NCI-H146 (cell line): Measurements from ENCODE around the gene IL1RAP.

ENCODE experiments used
- DNase-seq: peaks from one replicate; lab custom pipeline; 2025; lab: John Stamatoyannopoulos, UW

Gene IL1RAP

DNA sequence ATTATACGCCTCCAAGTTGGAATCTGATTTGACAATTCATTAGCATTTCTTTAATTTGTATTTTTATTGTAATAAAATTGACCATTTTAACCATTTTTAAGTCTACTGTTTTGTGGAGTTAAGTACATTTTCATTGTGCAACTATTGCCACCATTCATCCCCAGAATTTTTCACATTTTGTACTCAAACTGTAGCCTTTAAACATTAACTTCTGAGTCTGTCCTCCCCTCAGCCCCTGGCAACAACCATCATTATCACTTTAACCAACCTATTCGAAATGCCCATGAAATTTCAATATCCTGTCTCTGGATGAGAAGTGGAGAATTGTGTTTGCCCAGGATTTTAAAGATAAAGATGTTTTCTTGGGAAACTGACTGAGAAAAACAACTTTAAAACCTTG, 27.7 kb downstream of the IL1RAP start:
- DNase-seq = no peak

DNA sequence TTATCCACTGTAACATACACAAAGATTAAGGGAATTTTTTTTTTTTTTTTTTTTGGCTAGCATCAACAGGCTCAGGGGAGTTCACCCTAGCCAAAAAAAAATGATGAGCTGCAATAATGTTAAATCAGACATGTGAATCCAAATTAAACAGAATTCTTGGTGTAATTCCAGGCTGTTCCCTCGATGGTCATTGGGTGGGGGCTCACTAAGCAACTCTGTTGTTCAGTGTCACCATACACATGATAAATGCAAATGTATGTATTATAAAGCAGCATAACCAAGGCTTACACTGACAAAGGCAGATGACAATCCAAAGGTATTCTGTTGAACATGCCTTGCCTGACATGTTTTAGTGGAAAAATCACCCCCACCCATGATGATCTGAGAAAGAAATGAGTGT, 29.0 kb downstream of the IL1RAP start:
- DNase-seq = no peak

DNA sequence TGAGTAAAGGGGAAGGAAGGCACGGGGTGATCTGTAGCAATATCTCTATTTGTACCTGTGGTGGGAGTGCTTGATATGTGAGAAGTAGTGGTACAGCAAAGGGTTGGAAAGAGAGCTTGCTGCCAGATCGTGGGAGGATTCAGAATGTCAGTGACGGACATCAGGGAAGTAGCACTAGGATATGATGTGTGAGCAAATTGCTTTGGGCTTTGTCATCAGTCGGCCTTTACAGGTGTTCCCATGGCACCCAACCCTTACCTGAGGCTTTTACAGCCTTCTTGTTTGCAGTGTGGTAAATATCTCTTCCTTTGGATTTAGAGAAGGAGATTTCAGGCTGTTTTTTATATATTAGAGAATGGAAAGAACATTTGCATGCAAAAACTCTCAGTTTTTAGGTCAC, 29.8 kb downstream of the IL1RAP start:
- peak; percentile 87 for DNase-seq

DNA sequence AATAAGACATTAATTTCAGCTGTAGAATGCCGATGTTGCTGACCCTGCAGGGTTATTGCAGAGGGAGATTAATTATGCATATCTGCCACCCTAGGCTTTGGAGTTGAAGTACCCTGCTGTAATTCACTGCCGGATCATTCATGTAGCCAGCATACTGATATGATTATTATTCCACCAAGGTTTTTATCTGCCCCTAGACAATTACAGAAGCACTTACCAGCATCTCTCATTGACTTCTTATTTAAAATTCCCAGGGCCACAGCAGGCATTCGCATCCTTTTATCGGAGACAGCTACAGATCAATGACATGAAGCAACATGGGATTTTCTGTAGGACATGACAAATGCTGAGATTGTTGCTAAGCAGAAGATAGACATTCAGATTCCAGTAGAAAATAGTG, 31.3 kb downstream of the IL1RAP start:
- DNase-seq = peak; percentile 53

DNA sequence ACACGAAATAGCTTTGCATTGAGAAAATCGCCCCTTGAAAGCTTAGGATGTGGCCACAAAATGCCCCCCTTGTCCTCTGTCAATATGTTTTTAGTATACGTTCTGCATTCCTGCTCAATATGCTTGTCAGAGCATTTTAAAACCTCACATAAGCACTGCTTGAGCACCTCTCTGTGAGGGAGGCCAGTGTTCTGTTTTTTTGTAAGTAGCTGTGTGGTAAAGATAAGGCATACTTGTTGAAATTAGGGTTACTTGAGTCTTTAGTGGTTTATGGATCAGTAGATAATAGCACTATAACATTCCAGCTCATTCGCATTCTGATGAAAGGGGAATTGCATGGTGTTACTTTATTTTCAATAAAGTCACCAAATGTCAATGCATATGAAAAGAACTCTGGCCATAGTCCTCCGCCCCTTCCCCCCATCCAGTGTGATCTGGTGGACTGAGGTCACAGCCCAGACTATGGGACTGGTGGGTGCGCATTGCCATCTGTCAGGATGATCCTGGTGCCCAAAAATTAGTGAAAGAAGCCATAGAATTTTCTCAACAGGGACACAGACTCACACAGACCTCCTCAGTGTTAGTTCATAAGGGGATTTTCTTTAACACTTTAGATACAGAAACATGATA, 33.1 kb downstream of the IL1RAP start:
- DNase-seq = no peak

DNA sequence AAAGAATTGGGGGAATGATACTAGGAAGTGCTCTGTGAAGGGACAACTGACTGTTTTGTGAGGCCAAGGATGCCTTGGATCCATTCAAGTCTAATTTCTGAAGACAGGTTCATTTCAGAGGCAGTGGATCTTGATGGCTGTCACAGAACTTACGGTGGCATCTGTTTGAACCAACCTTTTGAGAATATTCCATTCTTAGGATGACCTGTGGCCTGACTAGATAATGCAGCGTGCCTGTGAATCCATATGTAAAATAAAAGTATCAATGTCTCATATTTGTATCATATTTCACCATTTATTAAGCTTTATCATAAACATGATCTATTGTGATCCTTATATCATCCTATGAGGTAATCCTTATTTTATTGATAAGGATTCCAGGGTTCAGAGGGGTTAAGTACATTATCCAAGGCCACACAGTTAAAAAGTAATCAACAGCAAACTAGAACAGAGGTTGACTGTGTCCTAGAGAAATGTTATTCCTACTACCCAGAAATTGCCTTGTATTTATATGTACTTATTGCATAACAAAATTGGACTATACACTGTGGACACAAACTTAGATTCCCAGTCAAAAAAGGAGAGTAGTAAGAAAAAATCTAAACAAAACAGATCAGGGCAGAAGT, 34.3 kb downstream of the IL1RAP start:
- no peak for DNase-seq

DNA sequence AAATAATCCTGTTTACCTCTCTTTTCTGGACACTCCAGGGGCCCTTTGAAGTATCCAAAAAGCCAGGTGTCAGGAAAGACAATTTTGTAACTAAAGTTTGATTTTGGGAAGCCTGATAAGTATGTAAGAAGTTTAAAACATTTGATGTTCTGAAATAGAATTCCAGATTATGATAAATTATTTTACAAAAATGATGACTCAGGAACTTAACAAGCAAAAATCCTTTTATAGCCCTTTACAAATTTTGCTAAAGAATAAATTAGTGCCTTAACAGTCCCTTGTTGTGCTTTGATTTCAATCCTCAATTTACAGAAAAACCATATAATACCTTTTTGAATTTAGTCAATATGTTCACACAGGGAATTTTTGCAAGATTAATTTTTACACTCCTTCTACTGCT, 38.1 kb downstream of the IL1RAP start:
- DNase-seq = no peak

DNA sequence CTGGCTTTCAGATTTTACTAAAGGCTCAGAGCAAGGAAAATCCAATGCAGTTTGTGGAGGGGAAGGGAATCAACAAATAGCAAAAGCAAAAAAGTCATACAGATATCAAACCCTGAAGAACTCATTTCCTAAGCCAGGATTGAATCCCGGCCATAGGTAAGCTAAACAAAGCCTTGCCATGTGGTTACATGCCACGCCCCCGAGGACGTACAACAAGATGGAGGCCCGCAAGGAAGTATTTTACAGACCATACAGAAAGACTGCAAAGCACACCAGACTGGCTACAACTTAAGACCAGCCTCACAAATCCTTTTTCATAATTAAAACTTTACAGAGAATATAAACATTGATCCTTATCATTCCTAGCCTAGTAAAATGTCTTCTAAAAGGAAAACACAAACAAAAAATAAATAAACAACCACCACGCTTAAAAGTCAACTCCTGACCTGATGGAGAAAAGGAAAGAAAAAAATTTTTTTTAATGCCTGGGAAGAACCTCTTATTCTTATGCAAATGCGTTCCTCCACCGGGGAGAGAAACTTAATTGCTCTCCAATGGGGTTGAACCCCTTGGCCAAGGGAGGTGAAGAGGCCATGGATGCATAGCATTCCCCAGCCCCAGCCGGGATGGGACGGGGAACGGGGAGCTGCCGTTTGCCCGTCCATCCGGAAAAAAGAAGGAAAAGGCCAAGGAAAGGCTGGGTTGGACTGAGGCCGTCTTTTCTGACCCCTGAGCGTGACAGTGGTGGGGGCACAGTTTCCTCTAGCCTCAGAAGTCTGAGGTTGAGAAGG, 39.3 kb downstream of the IL1RAP start:
- no peak for DNase-seq

DNA sequence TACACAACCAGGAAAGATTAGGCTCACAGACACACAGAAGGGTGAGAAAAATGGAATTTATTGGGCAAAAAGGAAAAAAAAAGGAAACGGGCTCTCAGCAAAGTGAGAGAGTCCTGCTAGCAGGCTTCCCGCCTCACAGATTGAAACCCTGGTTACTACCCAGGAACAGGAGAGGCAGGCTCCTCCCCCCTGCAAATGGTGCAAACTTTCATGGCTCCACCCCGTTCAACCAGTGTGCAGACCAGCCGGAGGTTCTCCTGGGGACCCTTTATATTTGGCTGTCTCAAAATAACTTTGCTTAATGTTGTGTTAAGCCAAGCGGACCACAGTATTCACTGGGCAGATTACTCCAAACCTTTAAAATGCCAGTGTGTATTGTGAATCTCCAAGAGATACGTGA, 40.3 kb downstream of the IL1RAP start:
- DNase-seq = no peak

DNA sequence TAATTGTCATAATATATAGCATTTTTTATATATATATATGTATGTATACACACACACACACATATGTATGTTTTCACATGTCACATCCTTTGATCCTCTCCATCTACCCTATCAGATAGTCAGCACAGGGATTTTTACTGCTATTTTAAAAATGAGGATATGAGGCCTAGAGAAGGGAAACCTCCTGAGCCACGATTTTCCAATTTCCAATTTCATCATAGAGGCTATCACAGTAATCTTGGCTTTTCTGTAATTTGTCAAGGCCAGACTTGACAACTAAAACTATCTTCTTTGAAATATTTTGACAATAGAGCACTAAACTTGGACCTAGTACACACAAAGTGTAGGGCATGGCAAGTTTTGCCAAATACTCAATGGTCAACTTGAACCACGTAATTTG, 42.5 kb downstream of the IL1RAP start:
- no peak for DNase-seq

DNA sequence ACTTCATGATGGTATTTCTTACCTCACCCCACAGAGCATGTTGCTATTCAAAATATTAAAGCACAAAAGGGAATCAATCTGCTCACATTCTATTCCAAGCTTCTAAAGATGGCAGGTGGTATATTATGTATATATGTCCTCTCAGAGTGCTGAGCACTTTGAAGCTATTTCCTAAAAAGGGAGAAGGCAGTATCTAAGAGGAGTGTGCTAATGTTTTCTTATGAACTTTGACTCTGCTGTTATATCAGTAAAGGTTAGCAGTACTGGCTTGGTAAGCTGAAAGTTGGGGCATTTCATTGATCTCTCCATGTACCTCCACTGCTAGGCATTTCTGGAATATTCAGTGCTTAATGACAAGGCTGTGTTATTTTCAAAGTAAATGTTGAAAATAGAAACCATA, 43.4 kb downstream of the IL1RAP start:
- DNase-seq = no peak

DNA sequence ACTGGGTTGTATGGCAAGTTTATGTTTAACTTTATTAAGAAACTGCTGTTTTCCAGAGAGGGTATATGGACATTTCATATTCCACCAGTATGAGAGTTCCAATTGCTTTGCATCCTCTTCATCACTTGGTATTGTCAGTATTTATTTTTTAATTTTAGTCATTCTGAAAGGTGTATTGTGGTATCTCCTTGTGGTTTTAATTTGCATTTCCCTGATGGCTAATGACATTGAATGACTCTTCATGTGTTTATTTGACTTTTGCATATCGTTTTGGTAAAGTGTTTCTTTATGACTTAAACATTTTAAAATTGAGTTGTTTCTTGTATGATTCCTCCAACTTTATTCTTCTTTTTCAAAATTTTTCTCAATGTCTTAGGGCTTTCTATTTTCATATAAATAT, 44.4 kb downstream of the IL1RAP start:
- no peak for DNase-seq

DNA sequence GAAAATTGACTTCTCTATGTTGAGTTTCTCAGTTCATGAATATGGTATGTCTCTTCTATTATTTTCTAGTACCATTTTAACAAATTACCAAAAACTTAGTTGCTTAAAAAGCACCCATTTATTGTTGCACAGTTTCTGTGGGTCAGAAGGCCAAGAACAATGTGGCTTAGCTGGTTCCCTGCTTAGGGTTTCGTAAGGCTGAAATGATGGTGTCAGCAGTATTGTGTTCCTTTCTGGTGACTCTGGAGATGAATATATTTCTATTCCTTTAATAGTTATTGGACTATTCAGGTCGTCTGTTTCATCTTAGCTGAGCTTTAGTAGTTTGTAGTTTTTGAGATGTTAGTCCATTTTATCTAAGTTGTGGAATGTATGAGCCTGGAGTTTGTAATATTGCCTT, 44.9 kb downstream of the IL1RAP start:
- DNase-seq = no peak

DNA sequence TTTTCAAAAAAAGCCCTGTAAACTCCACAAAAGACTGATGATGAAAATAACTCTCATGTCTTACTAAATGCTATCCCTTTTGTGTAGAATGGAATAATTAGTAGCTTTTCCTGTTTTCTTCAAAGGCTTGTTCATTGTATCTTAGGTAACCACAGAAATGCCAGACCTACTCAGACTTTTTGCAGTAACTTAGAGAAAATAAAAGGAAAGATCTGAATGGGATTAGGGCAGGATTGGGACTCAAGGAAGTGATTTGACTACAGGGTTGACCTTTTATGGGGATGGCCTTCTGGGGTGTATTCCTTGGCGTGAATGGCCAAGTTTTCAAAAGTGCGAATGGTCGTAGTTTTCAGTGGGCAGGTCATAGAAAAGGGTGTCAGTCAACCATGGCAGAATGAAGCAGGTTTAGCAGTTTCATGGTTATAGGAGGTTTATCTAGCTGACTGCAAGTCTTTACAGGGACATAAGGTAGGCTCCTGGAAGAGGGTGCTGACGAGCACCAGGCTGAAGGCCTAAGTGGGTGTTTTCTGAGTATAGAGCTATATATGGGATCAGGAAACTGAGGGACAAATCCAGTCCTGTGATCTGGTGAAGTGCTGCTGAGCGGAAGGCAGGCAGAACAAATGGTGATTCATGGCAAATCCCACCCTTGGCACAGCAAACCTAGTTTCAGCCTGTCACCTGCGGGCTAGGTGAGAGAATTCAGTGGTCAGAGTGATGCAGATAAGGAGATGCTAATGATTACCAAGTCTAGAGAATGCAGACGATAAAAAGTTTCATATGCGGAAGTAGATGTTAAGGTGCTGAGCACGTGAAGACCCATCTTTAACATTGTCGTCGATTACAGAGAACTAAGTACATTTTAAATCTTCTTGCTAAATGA, 46.4 kb downstream of the IL1RAP start:
- DNase-seq = no peak

DNA sequence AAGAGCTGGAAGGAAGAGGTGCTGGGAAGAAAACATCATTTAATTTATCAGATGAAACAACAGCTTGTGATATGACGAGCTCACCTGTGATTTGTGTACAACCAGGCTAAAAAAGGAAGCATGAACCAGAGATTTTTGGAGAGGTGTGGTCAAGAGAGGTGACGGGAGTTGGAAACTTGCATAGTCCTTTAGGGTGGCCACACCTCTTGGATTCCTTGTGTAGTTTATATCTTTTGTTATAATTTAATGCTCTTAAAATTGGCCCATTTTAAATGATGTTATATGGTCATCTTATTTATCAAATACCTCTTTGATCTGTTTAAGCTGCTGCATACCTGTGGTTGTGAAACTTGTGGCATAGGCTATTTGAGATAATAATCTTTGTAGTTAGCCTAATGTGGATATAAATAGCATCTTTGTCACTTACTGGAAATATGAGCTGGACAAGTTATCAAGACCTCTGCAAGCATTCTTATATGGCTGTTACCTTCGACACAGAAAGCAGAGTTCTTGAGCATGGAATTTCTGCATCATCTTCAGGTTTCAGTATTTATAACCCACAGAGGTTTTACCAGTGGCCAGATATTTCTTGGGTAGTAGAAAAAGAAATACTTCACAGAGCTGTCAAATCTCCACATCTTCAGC, 49.1 kb downstream of the IL1RAP start:
- DNase-seq = no peak

DNA sequence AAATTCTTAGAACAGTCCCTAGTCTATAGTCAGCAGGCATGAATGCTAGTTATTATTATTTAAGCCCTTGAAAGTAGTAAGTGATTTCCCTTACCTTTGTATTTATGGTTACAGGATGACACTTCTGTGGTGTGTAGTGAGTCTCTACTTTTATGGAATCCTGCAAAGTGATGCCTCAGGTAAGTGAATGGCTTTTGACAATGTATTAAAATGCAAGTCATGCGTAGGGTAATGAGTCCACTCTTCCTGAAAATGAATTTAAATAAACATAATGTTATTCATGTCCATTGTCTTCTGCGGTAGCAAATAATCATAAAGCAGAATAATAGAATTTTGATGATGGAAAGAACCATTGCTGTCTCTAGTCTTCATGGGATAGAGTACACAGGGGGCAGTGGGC, 50.3 kb downstream of the IL1RAP start:
- no peak for DNase-seq

DNA sequence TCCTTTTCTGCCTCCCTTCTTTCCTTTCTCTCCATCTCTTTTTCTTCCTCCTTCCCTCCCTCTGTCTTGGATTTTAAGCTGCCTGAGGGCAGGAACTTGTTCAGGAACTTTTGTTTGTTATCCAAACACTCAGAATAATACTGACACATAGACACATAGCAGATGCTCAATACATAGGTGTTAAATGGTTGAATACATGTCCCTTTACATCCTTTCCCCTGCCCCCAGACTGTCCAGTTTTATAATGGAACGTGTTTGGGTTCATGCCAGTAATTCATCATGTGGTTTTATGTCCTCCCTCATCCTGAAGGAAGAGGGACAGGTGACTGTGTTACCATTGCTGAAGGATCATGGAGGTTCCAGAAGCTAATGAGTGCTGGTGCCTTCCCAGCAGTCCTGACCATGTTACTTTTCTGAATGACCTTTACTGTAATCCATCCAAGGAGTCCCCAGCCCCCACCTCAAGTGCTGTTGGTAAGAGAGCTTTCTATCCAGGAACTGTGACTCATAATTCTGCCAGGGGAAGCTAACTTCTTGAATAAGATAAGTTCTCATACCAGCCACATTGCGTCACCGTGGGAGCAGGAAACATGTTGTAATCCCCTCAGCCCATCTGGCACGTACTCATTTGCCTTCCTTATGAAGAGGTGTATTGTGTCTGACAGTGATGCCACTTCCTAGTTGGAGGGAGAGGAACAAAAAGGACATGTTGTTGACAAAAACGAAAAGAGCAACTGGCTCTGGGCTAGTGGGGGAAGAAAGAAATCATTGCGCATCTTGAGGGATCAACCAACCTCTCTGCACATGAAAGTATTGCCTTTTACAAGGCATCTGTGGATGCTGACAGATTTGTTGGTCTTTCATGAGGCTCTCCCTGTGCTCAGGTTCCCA, 52.4 kb downstream of the IL1RAP start:
- DNase-seq = no peak

DNA sequence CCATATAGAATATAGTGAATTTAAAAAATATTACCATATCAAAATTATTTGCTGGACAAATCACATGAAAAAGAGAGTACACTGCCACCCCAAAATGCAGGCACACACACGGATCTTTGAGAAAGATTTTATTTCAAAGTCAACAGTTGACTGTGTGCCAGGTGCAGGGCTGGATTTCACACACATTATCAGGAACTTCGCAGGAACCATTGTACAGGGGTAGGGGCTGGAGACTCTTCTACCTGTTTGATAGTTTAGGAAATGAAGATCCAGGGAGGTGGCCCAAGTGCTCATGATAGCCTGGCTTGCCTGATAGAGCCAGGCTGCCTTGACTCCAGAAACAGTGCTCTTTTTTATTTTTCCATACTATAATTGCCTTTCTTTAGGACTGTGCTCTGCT, 54.2 kb downstream of the IL1RAP start:
- no peak for DNase-seq

DNA sequence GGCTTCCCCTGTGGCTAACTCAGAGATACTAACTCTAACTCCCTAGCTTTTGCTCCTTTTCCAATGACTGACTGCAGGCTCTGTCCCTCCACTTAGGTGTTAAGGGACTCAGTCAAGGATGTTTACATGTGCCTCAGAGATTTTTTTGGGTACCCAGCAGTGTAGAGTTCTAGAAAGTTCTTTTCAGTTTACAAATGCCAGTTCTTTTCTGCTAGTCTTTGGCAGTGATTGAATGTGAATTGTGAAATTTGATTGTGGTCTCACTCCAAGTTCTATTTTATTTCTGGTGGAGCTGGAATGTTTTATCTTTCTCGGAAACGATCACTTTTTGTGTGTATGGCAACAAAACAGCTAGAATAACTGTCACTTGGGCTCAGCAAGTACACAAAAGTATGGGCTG, 60.6 kb downstream of the IL1RAP start:
- DNase-seq = no peak

DNA sequence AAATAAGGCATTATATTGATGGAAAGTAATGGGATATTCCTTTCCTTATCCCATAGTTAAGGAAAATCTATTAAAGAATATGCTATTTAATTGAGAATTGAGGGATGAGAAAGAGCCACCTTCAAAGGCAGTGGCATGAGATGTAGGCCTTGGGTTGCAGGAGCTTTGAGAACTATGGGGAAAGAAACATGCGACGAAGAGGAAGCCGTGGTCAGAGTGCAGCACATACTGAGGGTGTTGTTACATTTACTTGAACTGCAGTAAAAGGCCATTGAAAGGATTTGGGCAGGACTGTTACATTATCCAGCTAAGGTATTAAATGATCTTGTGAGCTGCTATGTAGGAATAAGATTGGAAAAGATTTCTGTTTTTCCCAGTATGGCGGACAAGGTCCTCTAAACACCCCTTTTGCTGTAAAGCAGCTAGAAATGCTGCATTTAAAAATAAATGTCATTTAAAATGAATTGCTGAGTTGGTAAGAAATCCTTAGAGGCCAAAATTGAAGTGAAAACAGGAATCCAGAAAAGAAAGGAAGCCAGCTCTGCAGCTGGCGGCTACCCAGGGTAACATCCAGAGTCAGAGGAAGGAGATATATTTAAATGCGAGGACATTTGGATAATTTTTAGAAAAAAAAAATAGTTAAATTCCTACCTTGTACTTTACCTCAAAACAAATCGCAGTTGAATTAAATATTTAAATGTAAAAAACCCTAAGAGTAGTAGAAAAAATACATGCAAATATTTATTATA, 61.7 kb downstream of the IL1RAP start:
- DNase-seq = no peak
